NCI-H526 (cell line): Measurements from ENCODE around the gene GLS.
"Not testable (repeated sequence)": the region's sequence is repeated elsewhere in the genome, so short reads cannot be mapped to it uniquely, and the experiment has no call there.

ENCODE experiments used
- DNase-seq, 2 experiments: peaks; one replicate each; lab custom pipeline; 2025; lab: John Stamatoyannopoulos, UW

Gene GLS

GRCh38 chr2:190885844-190886243, 5.2 kb downstream of the GLS start:
- not testable (repeated sequence) for DNase-seq

DNA sequence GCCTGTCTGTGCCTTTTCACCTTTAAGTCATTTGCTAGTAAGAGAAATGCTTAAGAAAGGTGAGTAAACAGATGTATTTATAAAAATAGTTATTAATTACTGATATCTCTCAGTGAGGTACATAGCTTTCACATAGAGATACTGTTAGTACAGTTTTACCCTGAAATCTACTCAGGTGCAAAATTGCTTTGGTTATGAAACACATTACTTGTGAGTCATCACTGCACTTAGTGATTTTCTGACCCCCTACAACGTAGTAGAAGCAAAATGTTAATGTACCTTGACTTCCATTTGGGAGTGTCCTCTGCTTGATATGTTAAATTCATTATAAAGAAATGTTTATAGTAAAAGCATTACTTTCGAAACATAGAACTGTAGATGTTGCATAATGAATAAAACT, 6.5 kb downstream of the GLS start:
- DNase-seq, result no peak

GRCh38 chr2:190888449-190888848, 7.8 kb downstream of the GLS start:
- no peak for DNase-seq

DNA sequence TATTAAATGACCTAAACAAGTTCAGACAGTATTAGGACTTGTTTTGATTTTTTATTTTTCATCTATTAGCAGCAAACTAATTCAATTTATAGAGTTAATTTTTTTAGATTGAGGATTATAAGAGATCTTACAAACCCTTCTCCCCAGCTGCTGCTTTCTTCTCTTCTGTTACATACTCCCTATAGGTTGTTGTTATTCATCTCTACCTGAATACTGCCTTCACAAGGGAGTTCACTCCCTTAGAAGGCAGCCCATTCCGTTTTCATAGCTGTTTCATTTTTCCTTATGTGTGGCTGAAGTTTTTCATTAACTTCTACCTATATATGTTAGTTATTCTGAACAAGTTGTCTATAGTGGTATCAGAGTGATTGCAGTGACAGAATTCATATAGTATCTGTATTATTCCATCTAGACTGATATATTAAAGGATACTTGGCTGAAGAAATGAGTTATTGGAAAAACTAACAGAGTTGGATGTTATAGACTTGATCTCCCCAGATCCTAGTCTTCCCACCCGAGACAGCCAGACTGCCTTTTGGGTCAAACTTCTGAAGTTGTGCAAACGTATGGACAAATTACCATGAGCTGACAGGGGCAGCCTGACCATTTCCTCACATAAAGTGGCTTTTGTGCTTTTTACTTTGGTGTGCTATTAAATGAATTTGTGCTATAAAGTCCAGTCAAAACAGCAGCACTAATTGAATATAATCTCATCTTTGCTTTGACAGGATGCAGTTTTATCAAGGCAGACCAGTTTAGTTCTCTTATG, 8.7 kb downstream of the GLS start:
- no peak for DNase-seq

GRCh38 chr2:190891372-190891771, 10.8 kb downstream of the GLS start:
- no peak for DNase-seq

DNA sequence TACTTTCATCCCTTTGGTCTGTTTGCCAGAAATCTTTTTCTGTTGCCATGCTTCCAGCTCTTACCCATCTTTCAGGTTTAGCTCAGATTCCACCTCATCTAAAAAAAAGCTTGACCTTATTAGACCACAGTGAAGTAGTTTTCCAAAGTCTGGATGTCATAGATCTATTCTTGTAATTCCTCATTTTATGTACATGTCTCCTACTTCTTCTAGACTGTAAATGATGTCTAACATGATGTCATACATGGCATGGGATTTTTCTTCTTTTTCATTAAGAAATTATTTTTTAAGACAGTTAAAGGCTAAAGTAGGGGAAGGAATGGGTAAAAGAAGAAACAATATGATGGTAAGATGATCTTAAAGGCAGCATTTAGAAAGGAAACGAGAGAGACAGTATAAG, 11.3 kb downstream of the GLS start:
- no peak for DNase-seq

DNA sequence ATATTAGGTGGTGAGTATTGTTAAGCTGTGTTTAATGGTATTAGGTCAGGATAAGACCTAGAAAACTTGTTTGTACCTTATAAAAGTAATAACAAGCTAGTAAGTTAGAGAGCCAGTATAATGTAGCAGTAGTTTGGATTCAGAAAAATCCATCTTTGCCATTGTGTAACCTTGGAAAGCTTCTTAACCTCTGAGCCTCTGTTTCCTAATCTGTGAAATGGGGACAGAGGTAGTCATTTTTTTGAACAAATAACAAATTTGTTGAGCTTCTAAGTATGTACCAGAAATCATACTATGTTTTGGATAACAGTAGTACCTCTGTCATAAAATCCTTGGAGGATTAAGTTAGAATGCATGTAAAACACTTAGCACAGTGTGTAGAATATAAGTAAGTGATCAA, 12.5 kb downstream of the GLS start:
- no peak for DNase-seq

GRCh38 chr2:190896477-190896876, 15.9 kb downstream of the GLS start:
- no peak for DNase-seq

- DNase-seq, result no peak
Observed at GRCh38 chr2:190903693-190904450, 23.3 kb downstream of the GLS start.

- no peak for DNase-seq
Observed at GRCh38 chr2:190904640-190905261, 24.1 kb downstream of the GLS start.

- no peak for DNase-seq
Observed at GRCh38 chr2:190908532-190908931, 27.9 kb downstream of the GLS start.

DNA sequence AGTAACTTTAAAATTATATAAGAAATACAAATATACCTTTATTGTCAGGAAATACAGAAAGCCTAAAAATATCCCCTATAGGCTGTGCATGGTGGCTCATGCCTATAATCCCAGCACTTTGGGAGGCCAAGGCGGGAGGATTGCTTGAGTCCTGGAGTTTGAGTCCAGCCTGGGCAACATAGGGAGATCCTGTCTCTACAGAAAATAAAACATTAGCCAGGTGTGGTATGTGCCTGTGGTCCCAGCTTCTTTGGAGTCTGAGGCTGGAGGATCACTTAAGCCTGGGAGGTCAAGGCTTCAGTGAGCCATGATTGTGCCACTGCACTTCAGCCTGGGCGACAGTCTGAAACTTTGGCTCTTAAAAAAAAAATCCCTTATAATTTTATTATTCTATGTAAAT, 29.1 kb downstream of the GLS start:
- DNase-seq, result no peak

DNA sequence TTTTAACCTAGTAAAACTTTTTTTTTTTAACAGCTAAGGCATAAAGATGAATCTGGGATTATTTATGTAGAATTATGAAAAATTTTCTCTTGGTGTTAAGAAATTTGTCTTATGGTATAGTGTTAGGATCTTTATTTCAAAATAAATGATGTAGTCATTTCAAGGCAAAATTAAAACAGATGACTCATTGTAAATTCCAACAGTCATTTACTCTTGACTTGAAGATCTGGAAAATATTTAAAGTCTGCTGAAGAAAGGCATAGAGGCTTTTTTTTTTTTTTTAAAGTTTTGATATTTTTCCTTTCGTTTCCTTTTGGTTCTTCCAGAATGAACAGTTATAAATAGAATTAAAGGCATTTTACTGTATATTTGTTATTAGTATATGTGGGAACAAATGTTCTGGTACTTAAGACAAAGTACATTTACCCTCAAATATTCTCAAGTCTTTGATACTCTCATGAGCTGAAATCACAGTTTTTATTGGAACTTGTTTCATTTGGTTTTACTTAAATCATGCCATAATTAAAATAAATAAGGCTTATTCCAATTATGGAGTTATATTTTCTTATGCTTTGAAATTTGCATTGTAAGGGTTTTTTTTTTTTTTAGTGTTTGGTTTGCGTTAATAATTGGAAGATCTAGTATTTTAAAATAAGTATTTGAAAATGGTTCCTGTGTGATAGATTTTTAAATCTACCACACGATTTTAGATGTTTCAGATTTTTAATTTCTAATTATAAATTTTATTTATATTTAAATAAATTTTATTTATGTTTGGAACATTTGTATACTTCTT, 29.9 kb downstream of the GLS start:
- no peak for DNase-seq

DNA sequence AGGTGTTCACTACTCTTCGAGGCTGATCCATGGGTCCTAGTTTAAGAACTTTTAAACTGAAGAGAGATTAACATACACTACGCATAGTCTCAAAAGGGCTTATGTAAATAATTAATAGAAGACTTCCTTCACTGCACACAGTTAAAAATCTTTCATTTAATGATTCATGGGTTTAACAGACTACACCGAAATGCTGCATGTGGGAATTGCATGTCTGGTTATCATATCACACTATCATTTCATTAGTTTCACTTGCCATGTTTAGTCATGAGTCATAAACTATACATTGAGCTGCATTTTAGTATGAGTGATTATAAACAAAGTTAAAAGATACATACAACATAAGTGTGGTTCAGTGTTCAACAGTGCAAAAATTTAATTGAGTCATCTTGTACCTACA, 31.2 kb downstream of the GLS start:
- no peak for DNase-seq

DNA sequence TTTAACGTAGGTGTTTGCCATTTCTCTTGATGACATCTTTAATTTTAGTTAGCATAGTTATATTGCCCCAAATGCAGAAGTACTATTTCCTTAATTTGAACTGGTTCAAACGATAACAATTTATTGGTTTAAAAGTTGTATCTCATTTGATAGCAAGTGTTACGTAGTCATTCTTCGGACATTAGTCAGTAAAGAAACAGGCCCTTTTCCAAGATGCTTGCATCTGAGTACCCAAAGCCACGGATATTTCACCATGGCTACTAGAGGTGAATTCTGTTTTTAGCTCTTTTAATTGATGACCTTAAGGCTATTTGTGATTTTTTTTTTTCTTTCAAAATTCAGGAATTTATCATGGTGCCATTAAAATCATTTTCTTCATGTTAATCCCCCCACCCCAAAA, 32.1 kb downstream of the GLS start:
- no peak for DNase-seq

DNA sequence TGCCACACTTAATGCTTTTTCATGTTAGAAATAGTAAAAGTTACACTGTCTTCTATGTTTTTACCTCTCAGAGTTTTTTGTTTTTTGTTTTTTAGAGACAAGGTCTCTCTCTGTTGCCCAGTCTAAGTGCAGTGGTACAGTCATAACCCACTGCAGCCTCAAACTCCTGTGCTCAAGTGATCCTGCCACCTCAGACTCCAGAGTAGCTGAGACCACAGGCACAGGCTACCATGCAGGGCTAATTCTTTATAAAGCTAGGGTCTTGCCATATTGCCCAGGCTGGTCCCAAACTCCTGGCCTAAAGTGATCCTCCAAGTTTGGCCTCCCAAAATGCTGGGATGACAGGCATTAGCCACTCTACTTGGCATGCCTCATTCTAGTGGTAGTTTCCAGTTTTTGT, 33.1 kb downstream of the GLS start:
- no peak for DNase-seq

DNA sequence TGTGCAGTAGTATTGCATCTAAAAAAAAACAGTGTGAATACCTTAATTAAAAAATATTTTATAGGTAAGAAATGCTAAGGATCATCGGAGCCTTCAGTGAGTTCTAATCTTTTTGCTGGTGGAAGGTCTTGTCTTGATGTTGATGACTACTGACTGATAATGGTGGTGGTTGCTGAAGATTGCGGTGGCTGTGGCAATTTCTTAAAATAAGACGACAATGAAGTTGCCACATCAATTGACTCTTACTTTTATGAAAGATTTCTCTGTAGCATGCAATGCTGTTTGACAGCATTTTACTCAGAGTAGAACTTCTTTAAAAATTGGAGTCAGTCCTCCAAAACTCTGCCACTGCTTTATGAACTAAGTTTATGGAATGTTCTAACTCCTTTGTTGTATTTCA, 36.2 kb downstream of the GLS start:
- no peak for DNase-seq

GRCh38 chr2:190920085-190920484, 39.5 kb downstream of the GLS start:
- DNase-seq, result no peak

DNA sequence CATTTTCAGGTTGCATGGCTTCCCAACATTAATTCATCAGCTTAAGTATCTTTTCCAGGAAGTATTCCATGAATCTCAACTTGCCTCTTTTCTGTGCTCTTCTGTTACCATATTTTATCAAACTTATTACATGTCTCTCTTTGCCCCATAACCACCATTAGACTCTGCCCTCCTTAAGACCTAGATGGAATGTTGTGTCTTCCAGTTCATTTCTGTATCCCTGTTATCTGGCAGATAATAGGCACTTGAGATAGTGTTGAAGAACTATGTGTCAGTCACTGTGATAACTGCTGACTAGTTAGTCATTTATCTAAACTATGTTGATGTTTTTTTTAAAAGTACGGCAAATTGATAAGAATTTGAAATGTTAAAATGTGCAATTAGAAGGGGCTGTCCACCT, 41.8 kb downstream of the GLS start:
- no peak for DNase-seq

- no peak for DNase-seq
Observed at GRCh38 chr2:190927301-190927700, 46.7 kb downstream of the GLS start.

- no peak for DNase-seq
Observed at GRCh38 chr2:190929919-190930318, 49.3 kb downstream of the GLS start.

GRCh38 chr2:190930411-190930810, 49.8 kb downstream of the GLS start:
- DNase-seq, result no peak
